IMR-90 (cell line): ENCODE results near the gene ABCF3.

Source experiments
- BHLHE40 ChIP-seq: fragments of 150-350 bp; IDR thresholded peaks from 2 replicates; pipeline ENCODE4 v1.6.1; 2016; ENCODE audit warnings: mild to moderate bottlenecking, low read depth, low read length
- MXI1 ChIP-seq: IDR thresholded peaks from 2 replicates; pipeline ENCODE4 v1.6.1; 2012; ENCODE audit warnings: low read depth, mild to moderate bottlenecking, low read length, moderate library complexity, borderline replicate concordance
- POLR2A ChIP-seq: IDR thresholded peaks from 2 replicates; pipeline ENCODE4 v1.6.1; 2012; ENCODE audit warnings: mild to moderate bottlenecking, low read depth, low read length
- RFX5 ChIP-seq: IDR thresholded peaks from 2 replicates; pipeline ENCODE4 v1.8.0; 2012; ENCODE audit warnings: low read depth, mild to moderate bottlenecking, low read length, moderate library complexity
- SMC3 ChIP-seq: fragments of 150-350 bp; IDR thresholded peaks from 2 replicates; pipeline ENCODE4 v1.6.1; 2016; ENCODE audit warnings: low read depth, mild to moderate bottlenecking, antibody characterized with exemption, low read length, moderate library complexity
- TF ChIP-seq, protein P1 (sequence below): conservative IDR thresholded peaks from 2 replicates; pipeline ENCODE4 v1.5.1; 2012; ENCODE audit warnings: mild to moderate bottlenecking, low read depth, low read length, improper control_type of control experiment

DNA sequence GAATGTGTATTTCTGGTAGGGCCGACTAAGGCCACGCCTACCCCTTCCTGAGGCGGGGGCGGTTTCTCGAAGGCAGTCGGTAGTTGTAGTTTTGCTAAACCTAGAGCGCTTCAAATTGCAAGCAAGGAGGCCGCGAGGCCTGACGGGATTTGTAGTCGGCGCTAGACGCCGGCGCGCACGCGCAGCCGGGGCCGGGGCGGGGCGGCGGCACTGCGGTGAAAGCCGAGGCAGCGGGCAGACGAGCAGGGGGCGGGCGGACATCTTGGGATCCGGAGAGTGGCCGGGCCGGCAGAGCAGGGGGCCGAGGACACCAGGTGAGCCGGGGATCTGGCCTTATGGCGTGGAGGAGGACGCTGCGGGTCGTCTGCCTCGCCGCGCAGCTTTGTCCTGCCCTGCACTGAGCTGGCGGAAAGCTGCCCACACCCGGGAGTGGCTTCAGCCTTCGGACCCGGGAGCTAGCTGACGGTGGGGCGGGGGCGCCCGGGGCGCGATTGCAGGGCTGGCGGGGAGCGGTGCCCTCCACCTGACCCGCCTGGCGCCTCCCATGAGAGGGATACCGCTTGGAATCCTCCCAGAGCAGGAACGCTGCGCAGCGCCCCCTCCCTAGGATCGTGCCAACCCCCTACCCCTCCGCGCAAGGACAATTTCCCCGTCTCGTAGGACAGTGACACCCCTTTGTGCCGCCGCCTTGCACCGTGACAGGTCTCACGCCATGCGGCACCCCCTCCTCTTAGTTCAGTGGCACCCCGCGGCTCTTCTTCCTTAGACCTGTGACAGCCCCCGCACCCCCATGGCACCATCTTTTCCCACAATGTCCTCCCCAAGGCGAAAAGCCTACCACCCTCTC, 11.1 kb upstream of the ABCF3 start, which contains the start of gene AP2M1:
- no peak for TF ChIP-seq SMC3
- TF ChIP-seq, protein P1, sequence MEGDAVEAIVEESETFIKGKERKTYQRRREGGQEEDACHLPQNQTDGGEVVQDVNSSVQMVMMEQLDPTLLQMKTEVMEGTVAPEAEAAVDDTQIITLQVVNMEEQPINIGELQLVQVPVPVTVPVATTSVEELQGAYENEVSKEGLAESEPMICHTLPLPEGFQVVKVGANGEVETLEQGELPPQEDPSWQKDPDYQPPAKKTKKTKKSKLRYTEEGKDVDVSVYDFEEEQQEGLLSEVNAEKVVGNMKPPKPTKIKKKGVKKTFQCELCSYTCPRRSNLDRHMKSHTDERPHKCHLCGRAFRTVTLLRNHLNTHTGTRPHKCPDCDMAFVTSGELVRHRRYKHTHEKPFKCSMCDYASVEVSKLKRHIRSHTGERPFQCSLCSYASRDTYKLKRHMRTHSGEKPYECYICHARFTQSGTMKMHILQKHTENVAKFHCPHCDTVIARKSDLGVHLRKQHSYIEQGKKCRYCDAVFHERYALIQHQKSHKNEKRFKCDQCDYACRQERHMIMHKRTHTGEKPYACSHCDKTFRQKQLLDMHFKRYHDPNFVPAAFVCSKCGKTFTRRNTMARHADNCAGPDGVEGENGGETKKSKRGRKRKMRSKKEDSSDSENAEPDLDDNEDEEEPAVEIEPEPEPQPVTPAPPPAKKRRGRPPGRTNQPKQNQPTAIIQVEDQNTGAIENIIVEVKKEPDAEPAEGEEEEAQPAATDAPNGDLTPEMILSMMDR, result no peak
- peak; percentile 65; the same call in 1 of the 2 replicates for TF ChIP-seq POLR2A
- no peak for TF ChIP-seq RFX5
- TF ChIP-seq MXI1, result no peak; the same call in 1 of the 2 replicates
- no peak for TF ChIP-seq BHLHE40
